ENCODE data around the gene SCGB2A2.

The SCGB2A2 gene

GRCh38 chr11:62295504-62295903 is 25.5 kb downstream of the SCGB2A2 start:
- no peak overlapping the region for H3K27ac ChIP-seq
- DNase-seq (ENCODE audit: low read depth, low spot score), result no peak

GRCh38 chr11:62298975-62299374 is 29.0 kb downstream of the SCGB2A2 start, which contains the start of gene SCGB1D4:
Gene SCGB1D4 (minus strand): TSS chr11:62299075. CDS start chr11:62299010, 65 bp downstream.
- H3K27ac ChIP-seq, result no peak within 1 kb of the TSS
- DNase-seq (ENCODE audit: low read depth, low spot score), result no peak

GRCh38 chr11:62306227-62306626 is 36.3 kb downstream of the SCGB2A2 start:
- no peak for DNase-seq (ENCODE audit: low read depth, low spot score)

GRCh38 chr11:62307950-62308349 is 38.0 kb downstream of the SCGB2A2 start:
- DNase-seq (ENCODE audit: low read depth, low spot score), result no peak
- H3K27ac ChIP-seq, result no peak overlapping the region

More at GRCh38 chr11:62306227-62306626, 36.3 kb downstream of the SCGB2A2 start:
- no peak overlapping the region for H3K27ac ChIP-seq

- H3K27ac ChIP-seq, result no peak overlapping the region
- no peak for DNase-seq (ENCODE audit: low read depth, low spot score)
These were observed 40.0 kb downstream of the SCGB2A2 start for GRCh38 chr11:62309991-62310390.

GRCh38 chr11:62315431-62315830 is 45.5 kb downstream of the SCGB2A2 start:
- H3K27ac ChIP-seq, result no peak overlapping the region
- DNase-seq (ENCODE audit: low read depth, low spot score), result no peak

- H3K27ac ChIP-seq, result no peak overlapping the region
- no peak for DNase-seq (ENCODE audit: low read depth, low spot score)
These were observed 52.6 kb downstream of the SCGB2A2 start for GRCh38 chr11:62322524-62322923.

Measured in epithelial cell of prostate (primary cell).